KMS-11 (cell line): Measurements from ENCODE around the gene SLC25A13.

Experiments
- H2AFZ ChIP-seq: fragments of 200-600 bp; sonication (generic); 2 replicates; pipeline ENCODE4 v1.6.1; 2016; ENCODE audit warnings: antibody characterized with exemption, mixed run types, low read depth
- H3K27ac ChIP-seq: fragments of 200-600 bp; sonication (generic); 2 replicates; pipeline ENCODE4 v1.6.1; 2016; ENCODE audit warnings: mild to moderate bottlenecking, mixed run types
- H3K27me3 ChIP-seq: fragments of 200-600 bp; sonication (generic); 2 replicates; pipeline ENCODE4 v1.6.1; 2017; ENCODE audit warnings: mild to moderate bottlenecking, low read depth, mixed run types, moderate library complexity; ENCODE audit not compliant: insufficient read depth
- H3K36me3 ChIP-seq: fragments of 200-600 bp; sonication (generic); 2 replicates; pipeline ENCODE4 v1.6.1; 2017; ENCODE audit warnings: mild to moderate bottlenecking, mixed run types; ENCODE audit not compliant: insufficient read depth
- H3K4me1 ChIP-seq: fragments of 200-600 bp; sonication (generic); 2 replicates; pipeline ENCODE4 v1.6.1; 2016; ENCODE audit warnings: mild to moderate bottlenecking, low read depth, mixed run types; ENCODE audit not compliant: poor library complexity, severe bottlenecking
- H3K4me2 ChIP-seq: fragments of 200-600 bp; sonication (generic); 2 replicates; pipeline ENCODE4 v1.7.0; 2016; ENCODE audit warnings: mild to moderate bottlenecking, mixed run types
- H3K4me3 ChIP-seq: fragments of 200-600 bp; sonication (generic); IDR thresholded peaks from 2 replicates; pipeline ENCODE4 v1.6.1; 2017; ENCODE audit warnings: low read depth, low read length, mixed read lengths; ENCODE audit not compliant: insufficient read depth
- H3K79me2 ChIP-seq: fragments of 200-600 bp; sonication (generic); 2 replicates; pipeline ENCODE4 v1.6.1; 2016; ENCODE audit warnings: low read depth, mixed run types; ENCODE audit not compliant: insufficient read depth
- H3K9ac ChIP-seq: fragments of 200-600 bp; sonication (generic); 2 replicates; pipeline ENCODE4 v1.6.1; 2016; ENCODE audit warnings: mild to moderate bottlenecking, mixed run types
- H4K20me1 ChIP-seq: fragments of 200-600 bp; sonication (generic); 2 replicates; pipeline ENCODE4 v1.6.1; 2016; ENCODE audit warnings: mild to moderate bottlenecking, mixed run types; ENCODE audit not compliant: insufficient read depth
- TF ChIP-seq, protein P1 (sequence below): fragments of 200-600 bp; sonication (generic); conservative IDR thresholded peaks from 2 replicates; pipeline ENCODE4 v1.6.1; 2017; ENCODE audit warnings: low read depth, mild to moderate bottlenecking, antibody characterized with exemption, low read length, moderate library complexity, mixed read lengths

The SLC25A13 gene

DNA sequence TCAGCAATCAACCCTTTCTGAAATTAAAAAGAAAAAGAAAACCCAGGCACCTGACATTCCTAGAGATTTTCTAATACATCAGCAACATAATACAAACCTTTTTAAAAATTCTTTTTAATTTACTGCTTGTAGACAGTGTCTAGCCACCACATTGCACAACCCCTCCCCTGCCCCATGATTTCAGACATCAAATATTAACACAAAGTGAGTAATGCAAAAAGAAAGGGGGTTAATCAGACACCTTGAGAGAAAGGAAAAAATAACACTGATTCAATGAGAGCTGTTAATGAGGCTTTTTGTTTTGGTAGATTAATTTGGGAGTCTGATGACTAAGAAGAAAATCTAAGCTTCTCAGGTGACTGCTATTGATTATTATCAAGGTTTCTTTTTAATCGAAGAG lies 55.3 kb downstream of the SLC25A13 start:
- Histone ChIP-seq H2AFZ (no peak overlapping the region), H3K79me2 (no peaks in the 10 kb centered on the region), H4K20me1 (no peaks in the 10 kb centered on the region), H3K27ac (no peak overlapping the region), H3K4me1 (no peaks in the 10 kb centered on the region), H3K36me3 (no peaks in the 10 kb centered on the region), H3K9ac (no peak overlapping the region), H3K4me3 (no peak overlapping the region), H3K4me2 (no peak overlapping the region), H3K27me3 (no peaks in the 10 kb centered on the region)
- TF ChIP-seq, protein P1, sequence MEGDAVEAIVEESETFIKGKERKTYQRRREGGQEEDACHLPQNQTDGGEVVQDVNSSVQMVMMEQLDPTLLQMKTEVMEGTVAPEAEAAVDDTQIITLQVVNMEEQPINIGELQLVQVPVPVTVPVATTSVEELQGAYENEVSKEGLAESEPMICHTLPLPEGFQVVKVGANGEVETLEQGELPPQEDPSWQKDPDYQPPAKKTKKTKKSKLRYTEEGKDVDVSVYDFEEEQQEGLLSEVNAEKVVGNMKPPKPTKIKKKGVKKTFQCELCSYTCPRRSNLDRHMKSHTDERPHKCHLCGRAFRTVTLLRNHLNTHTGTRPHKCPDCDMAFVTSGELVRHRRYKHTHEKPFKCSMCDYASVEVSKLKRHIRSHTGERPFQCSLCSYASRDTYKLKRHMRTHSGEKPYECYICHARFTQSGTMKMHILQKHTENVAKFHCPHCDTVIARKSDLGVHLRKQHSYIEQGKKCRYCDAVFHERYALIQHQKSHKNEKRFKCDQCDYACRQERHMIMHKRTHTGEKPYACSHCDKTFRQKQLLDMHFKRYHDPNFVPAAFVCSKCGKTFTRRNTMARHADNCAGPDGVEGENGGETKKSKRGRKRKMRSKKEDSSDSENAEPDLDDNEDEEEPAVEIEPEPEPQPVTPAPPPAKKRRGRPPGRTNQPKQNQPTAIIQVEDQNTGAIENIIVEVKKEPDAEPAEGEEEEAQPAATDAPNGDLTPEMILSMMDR: no peak

DNA sequence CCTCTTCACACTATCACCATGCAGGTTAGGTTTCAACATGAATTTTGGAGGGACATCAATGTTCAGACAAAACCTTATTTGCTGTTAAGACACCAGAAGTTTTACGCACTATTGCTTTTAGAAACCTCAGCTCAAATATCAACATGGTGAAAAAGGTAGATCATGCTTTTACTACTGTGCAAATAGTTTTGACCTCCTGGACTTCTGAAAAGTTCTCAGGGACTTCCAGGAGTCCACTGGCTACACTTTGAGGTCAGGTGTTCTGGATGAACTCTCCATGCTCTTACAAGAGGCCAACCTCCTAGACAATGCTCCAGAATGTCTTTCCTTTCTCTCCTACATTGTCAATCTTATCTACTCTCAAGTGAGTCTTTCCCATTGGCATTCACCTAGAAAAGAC lies 55.9 kb downstream of the SLC25A13 start:
- TF ChIP-seq, protein P1: no peak

DNA sequence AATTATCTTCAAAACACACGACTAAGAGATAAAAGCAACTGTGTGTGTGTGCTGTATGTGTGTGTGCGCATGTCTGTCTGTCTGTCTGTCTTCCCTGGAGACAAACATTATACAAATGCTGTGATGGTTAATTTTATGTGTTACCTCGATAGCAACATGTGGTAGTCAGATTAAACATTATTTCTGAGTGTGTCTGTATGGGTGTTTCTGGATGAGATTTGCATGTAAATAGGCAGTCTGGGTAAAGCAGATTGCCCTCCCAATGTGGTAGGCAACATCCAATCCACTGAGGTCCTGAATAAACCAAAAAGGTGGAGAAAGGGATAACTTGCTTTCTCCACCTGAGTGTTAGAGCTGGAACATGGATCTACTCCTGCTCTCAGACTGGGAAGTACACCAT lies 67.9 kb downstream of the SLC25A13 start:
- H4K20me1 ChIP-seq: no peaks in the 10 kb centered on the region
- H3K4me3 ChIP-seq: no peak overlapping the region
- no peak overlapping the region for H2AFZ ChIP-seq
- no peak overlapping the region for H3K9ac ChIP-seq
- no peaks in the 10 kb centered on the region for H3K4me1 ChIP-seq
- H3K27me3 ChIP-seq: no peaks in the 10 kb centered on the region
- H3K79me2 ChIP-seq: no peaks in the 10 kb centered on the region; the same call in 1 of the 2 replicates
- no peak overlapping the region for H3K4me2 ChIP-seq
- TF ChIP-seq, protein P1: no peak
- H3K27ac ChIP-seq: no peak overlapping the region
- H3K36me3 ChIP-seq: no peaks in the 10 kb centered on the region

More for the DNA sequence above, 55.9 kb downstream of the SLC25A13 start:
- Histone ChIP-seq H4K20me1 (no peaks in the 10 kb centered on the region), H3K4me3 (no peak overlapping the region), H3K4me2 (no peak overlapping the region), H3K27me3 (no peaks in the 10 kb centered on the region), H3K4me1 (no peaks in the 10 kb centered on the region), H2AFZ (no peak overlapping the region), H3K36me3 (no peaks in the 10 kb centered on the region), H3K79me2 (no peaks in the 10 kb centered on the region), H3K9ac (no peak overlapping the region), H3K27ac (no peak overlapping the region)

DNA sequence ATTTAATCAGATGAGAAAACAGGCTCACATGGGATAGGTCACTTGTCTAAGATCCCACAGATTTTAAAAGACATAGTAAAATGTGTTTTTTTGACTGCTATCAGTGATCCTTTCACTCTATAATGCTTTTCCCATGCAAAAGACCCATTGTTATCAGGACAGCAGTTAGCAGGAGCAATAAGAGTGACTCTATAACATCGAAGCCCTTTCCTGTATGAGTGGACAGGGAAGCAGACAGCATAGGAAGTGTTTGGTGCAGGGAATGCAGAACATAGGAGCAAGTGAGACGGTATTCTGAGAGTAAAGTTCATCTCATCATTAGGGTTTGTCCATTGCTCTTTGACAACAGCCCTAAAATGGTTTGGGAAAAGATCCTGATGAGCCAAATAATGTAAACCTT lies 68.5 kb downstream of the SLC25A13 start:
- no peaks in the 10 kb centered on the region; the same call in 1 of the 2 replicates for H3K79me2 ChIP-seq
- no peaks in the 10 kb centered on the region for H3K27me3 ChIP-seq
- H3K9ac ChIP-seq: no peak overlapping the region
- H3K27ac ChIP-seq: no peak overlapping the region
- no peak overlapping the region for H3K4me3 ChIP-seq
- H2AFZ ChIP-seq: no peak overlapping the region
- no peak overlapping the region for H3K4me2 ChIP-seq
- H3K36me3 ChIP-seq: no peaks in the 10 kb centered on the region
- H4K20me1 ChIP-seq: no peaks in the 10 kb centered on the region
- TF ChIP-seq, protein P1: no peak
- no peaks in the 10 kb centered on the region for H3K4me1 ChIP-seq
